ENCODE results near the gene TRIM56. TPM values are rescaled to one million over a fixed set of nuclear protein-coding genes. Genes with fewer than 3 reads are reported as not detected.

Gene TRIM56
- total and polyA plus RNA-seq, 7 experiments from 2014 or later = 5.3 to 72.3 (median 49.7) TPM

- ChIA-PET CTCF (interaction anchor here (0.9 to 4.8 kb wide), 3 partner anchors 18 to 141 kb away, joined by 3 to 68 read pairs (median 5); no protein-coding TSS in a partner anchor), POLR2A (interaction anchor here (0.6 kb wide), 1 partner anchor 53 kb away, joined by 3 read pairs; no protein-coding TSS in a partner anchor)
- Mint-ChIP-seq H3K36me3 (no peaks in the 10 kb centered on the region), H3K9me3 (no peaks in the 10 kb centered on the region), H3K27ac (peak overlapping the region in 2 of 9 donors; percentile 68 to 70), H3K4me3 (no peak overlapping the region), H3K27me3 (peaks cover 17 to 42% (median 18%) of the 10 kb centered on the region in 5 donors), H3K4me1 (peaks cover 4 to 33% (median 9%) of the 10 kb centered on the region in 7 donors)
- Histone ChIP-seq H3K27me3 (ENCODE audit: control insufficient read depth in 2 of 2, insufficient read depth in 2 of 2, low read length in 2 of 2) (no peaks in the 10 kb centered on the region), H3K9me3 (ENCODE audit: control insufficient read depth in 2 of 3, low read length in 3 of 3) (no peaks in the 10 kb centered on the region), H3K4me3 (ENCODE audit: low read length) (no peak overlapping the region), H3K36me3 (ENCODE audit: control insufficient read depth in 2 of 3, insufficient read depth in 3 of 3, low read length in 3 of 3) (no peaks in the 10 kb centered on the region), H3K27ac (ENCODE audit: low read depth, low read length) (no peak overlapping the region), H3K4me1 (ENCODE audit: control insufficient read depth in 2 of 2, insufficient read depth in 2 of 2, low read length in 2 of 2) (peaks cover 0 to 6% of the 10 kb centered on the region in 2 donors)
- ATAC-seq = no peak
- intact Hi-C loops (cut with micrococcal nuclease) = no loop called here
- DNase-seq = no peak
Observed at GRCh38 chr7:101140339-101140699, 55.0 kb downstream of the TRIM56 start.

- Mint-ChIP-seq H3K4me3 (no peak overlapping the region), H3K4me1 (peaks cover 4 to 33% (median 9%) of the 10 kb centered on the region in 7 donors), H3K27me3 (peaks cover 15 to 40% (median 20%) of the 10 kb centered on the region in 5 donors), H3K9me3 (no peaks in the 10 kb centered on the region), H3K36me3 (no peaks in the 10 kb centered on the region), H3K27ac (peak overlapping the region in 1 of 9 donors; percentile 9)
- H3K27me3 ChIP-seq (ENCODE audit: control insufficient read depth in 2 of 2, insufficient read depth in 2 of 2, low read length in 2 of 2) = no peaks in the 10 kb centered on the region
- ChIA-PET POLR2A (interaction anchor here (0.6 kb wide), 1 partner anchor 52 kb away, joined by 3 read pairs; no protein-coding TSS in a partner anchor), CTCF (interaction anchor here (0.9 to 4.8 kb wide), 2 partner anchors 18 to 140 kb away, joined by 3 to 68 read pairs; no protein-coding TSS in a partner anchor)
- peaks cover 0 to 6% of the 10 kb centered on the region in 2 donors for H3K4me1 ChIP-seq (ENCODE audit: control insufficient read depth in 2 of 2, insufficient read depth in 2 of 2, low read length in 2 of 2)
- H3K36me3 ChIP-seq (ENCODE audit: control insufficient read depth in 2 of 3, insufficient read depth in 3 of 3, low read length in 3 of 3) = no peaks in the 10 kb centered on the region
- no peaks in the 10 kb centered on the region for H3K9me3 ChIP-seq (ENCODE audit: control insufficient read depth in 2 of 3, low read length in 3 of 3)
- no peak overlapping the region for H3K27ac ChIP-seq (ENCODE audit: low read depth, low read length)
- intact Hi-C loops (cut with micrococcal nuclease) = no loop called here
- H3K4me3 ChIP-seq (ENCODE audit: low read length) = no peak overlapping the region
- no peak for ATAC-seq
- no peak for DNase-seq
Observed at GRCh38 chr7:101140746-101141382, 55.6 kb downstream of the TRIM56 start.

Other genes with a start within 250 kb of the TRIM56 start
- 10 to 100 TPM; 50.4 to 78.6 (median 62.7) TPM for gene SLC12A9, start 232.8 kb upstream of the TRIM56 start, total RNA-seq
- 1 to 10 TPM; 5.0 to 7.8 TPM for gene SLC12A9, start 232.8 kb upstream of the TRIM56 start, polyA plus RNA-seq
- gene TRIP6, start 218.1 kb upstream of the TRIM56 start, total RNA-seq = 10 to 100 TPM in 4 of 5 experiments, 1 to 10 TPM in 1; 8.0 to 28.1 (median 10.4) TPM
- gene TRIP6, start 218.1 kb upstream of the TRIM56 start, polyA plus RNA-seq = 1 to 10 TPM; 3.4 to 3.9 TPM
- 100 to 1,000 TPM; 212 to 271 (median 261) TPM for gene SRRT, start 210.4 kb upstream of the TRIM56 start, total RNA-seq
- gene SRRT, start 210.4 kb upstream of the TRIM56 start, polyA plus RNA-seq = 10 to 100 TPM; 43.6 to 64.4 TPM
- gene UFSP1, start 195.8 kb upstream of the TRIM56 start, total RNA-seq = 10 to 100 TPM in 1 of 5 experiments, 1 to 10 TPM in 4; 2.1 to 11.1 (median 3.5) TPM
- 1 to 10 TPM in 1 of 2 donors, under 1 TPM in 1; 0.99 to 1.9 TPM for gene UFSP1, start 195.8 kb upstream of the TRIM56 start, polyA plus RNA-seq
- gene ACHE, start 189.6 kb upstream of the TRIM56 start, total RNA-seq = under 1 TPM in 3 of 5 experiments, not detected in 2; 0.11 to 0.32 (median 0.22) TPM
- gene ACHE, start 189.6 kb upstream of the TRIM56 start, polyA plus RNA-seq = not detected
- gene MUC3A, start 135.9 kb upstream of the TRIM56 start, total RNA-seq = not detected
- not detected for gene MUC3A, start 135.9 kb upstream of the TRIM56 start, polyA plus RNA-seq
- not detected for gene MUC12, start 115.9 kb upstream of the TRIM56 start, total RNA-seq
- gene MUC12, start 115.9 kb upstream of the TRIM56 start, polyA plus RNA-seq = not detected
- not detected for gene MUC17, start 65.4 kb upstream of the TRIM56 start, total RNA-seq
- gene MUC17, start 65.4 kb upstream of the TRIM56 start, polyA plus RNA-seq = not detected
- gene SERPINE1, start 41.6 kb downstream of the TRIM56 start, total RNA-seq = under 1 TPM in 3 of 5 experiments, not detected in 2; 0.08 to 0.56 (median 0.36) TPM
- gene SERPINE1, start 41.6 kb downstream of the TRIM56 start, polyA plus RNA-seq = not detected
- gene AP1S1, start 69.0 kb downstream of the TRIM56 start, total RNA-seq = 10 to 100 TPM in 1 of 5 experiments, 1 to 10 TPM in 4; 6.2 to 39.4 (median 8.3) TPM
- 1 to 10 TPM; 3.3 to 6.9 TPM for gene AP1S1, start 69.0 kb downstream of the TRIM56 start, polyA plus RNA-seq
- gene VGF, start 80.1 kb downstream of the TRIM56 start, total RNA-seq = under 1 TPM in 1 of 5 experiments, not detected in 4; 0.19 TPM
- gene VGF, start 80.1 kb downstream of the TRIM56 start, polyA plus RNA-seq = not detected
- gene NAT16, start 94.8 kb downstream of the TRIM56 start, total RNA-seq = not detected
- gene NAT16, start 94.8 kb downstream of the TRIM56 start, polyA plus RNA-seq = not detected
- gene MOGAT3, start 115.6 kb downstream of the TRIM56 start, total RNA-seq = not detected
- gene MOGAT3, start 115.6 kb downstream of the TRIM56 start, polyA plus RNA-seq = not detected
- gene PLOD3, start 132.1 kb downstream of the TRIM56 start, total RNA-seq = 10 to 100 TPM; 18.5 to 88.4 (median 44.2) TPM
- gene PLOD3, start 132.1 kb downstream of the TRIM56 start, polyA plus RNA-seq = 10 to 100 TPM; 15.7 to 25.4 TPM
- gene ZNHIT1, start 132.7 kb downstream of the TRIM56 start, total RNA-seq = 10 to 100 TPM; 32.1 to 72.1 (median 37.6) TPM
- gene ZNHIT1, start 132.7 kb downstream of the TRIM56 start, polyA plus RNA-seq = 10 to 100 TPM; 39.9 to 57.3 TPM
- 10 to 100 TPM; 22.9 to 58.6 (median 27.4) TPM for gene CLDN15, start 152.3 kb downstream of the TRIM56 start, total RNA-seq
- gene CLDN15, start 152.3 kb downstream of the TRIM56 start, polyA plus RNA-seq = 1 to 10 TPM in 1 of 2 donors, under 1 TPM in 1; 0.51 to 3.3 TPM
- 100 to 1,000 TPM in 4 of 5 experiments, 10 to 100 TPM in 1; 79.8 to 121 (median 107) TPM for gene FIS1, start 159.6 kb downstream of the TRIM56 start, total RNA-seq
- gene FIS1, start 159.6 kb downstream of the TRIM56 start, polyA plus RNA-seq = 100 to 1,000 TPM; 234 to 253 TPM
- gene IFT22, start 236.3 kb downstream of the TRIM56 start, total RNA-seq = 1 to 10 TPM; 3.7 to 7.4 (median 4.8) TPM
- gene IFT22, start 236.3 kb downstream of the TRIM56 start, polyA plus RNA-seq = 10 to 100 TPM in 1 of 2 donors, 1 to 10 TPM in 1; 6.7 to 12.3 TPM